ENCODE data around the gene E2F7.
A peak's percentile ranks its signal among the peaks of the same experiment; 100 is the strongest.
"Not testable (repeated sequence)": the region's sequence is repeated elsewhere in the genome, so short reads cannot be mapped to it uniquely, and the experiment has no call there.

The E2F7 gene

GRCh38 chr12:77076886-77077285, 11.5 kb upstream of the E2F7 start:
- Histone ChIP-seq H3K9me3 (ENCODE audit: low read depth, low read length) (no peaks in the 10 kb centered on the region), H3K9ac (ENCODE audit: insufficient read length) (no peak overlapping the region), H3K27ac (no peak overlapping the region), H3K36me3 (ENCODE audit: insufficient read depth, low read length) (no peaks in the 10 kb centered on the region), H3K4me3 (no peak overlapping the region)
- DNase-seq (ENCODE audit: low read depth, low spot score), result no peak
- TF ChIP-seq EZH2 (IDR thresholded peaks at IDR 0.05) (no peak), FOXP2 (optimal IDR thresholded peaks at IDR 0.05; ENCODE audit: control extremely low read depth, extremely low read length, insufficient read depth) (no peak), POLR2AphosphoS5 (IDR thresholded peaks at IDR 0.05; ENCODE audit: borderline replicate concordance, low read depth, low read length) (no peak)

- not testable (repeated sequence) for DNase-seq (ENCODE audit: low read depth, low spot score); H3K27ac ChIP-seq; H3K9ac ChIP-seq (ENCODE audit: insufficient read length)
These were observed 8.5 kb upstream of the E2F7 start for GRCh38 chr12:77073894-77074293.

GRCh38 chr12:77072833-77073495, 7.6 kb upstream of the E2F7 start:
- TF ChIP-seq EZH2 (IDR thresholded peaks at IDR 0.05) (no peak), FOXP2 (optimal IDR thresholded peaks at IDR 0.05; ENCODE audit: control extremely low read depth, extremely low read length, insufficient read depth) (no peak), POLR2AphosphoS5 (IDR thresholded peaks at IDR 0.05; ENCODE audit: borderline replicate concordance, low read depth, low read length) (no peak)
- DNase-seq (ENCODE audit: low read depth, low spot score), result no peak
- H3K27ac ChIP-seq, result no peak overlapping the region

More at GRCh38 chr12:77073894-77074293, 8.5 kb upstream of the E2F7 start:
- not testable (repeated sequence) for H3K4me3 ChIP-seq; H3K36me3 ChIP-seq (ENCODE audit: insufficient read depth, low read length); H3K9me3 ChIP-seq (ENCODE audit: low read depth, low read length)

GRCh38 chr12:77070800-77071449, 5.6 kb upstream of the E2F7 start:
- Histone ChIP-seq H3K36me3 (ENCODE audit: insufficient read depth, low read length) (no peaks in the 10 kb centered on the region), H3K9me3 (ENCODE audit: low read depth, low read length) (no peaks in the 10 kb centered on the region), H3K9ac (ENCODE audit: insufficient read length) (no peak overlapping the region), H3K4me3 (no peak overlapping the region), H3K27ac (no peak overlapping the region)
- no peak for TF ChIP-seq FOXP2 (optimal IDR thresholded peaks at IDR 0.05; ENCODE audit: control extremely low read depth, extremely low read length, insufficient read depth)
- TF ChIP-seq EZH2 (IDR thresholded peaks at IDR 0.05), result no peak
- no peak for TF ChIP-seq POLR2AphosphoS5 (IDR thresholded peaks at IDR 0.05; ENCODE audit: borderline replicate concordance, low read depth, low read length)
- DNase-seq (ENCODE audit: low read depth, low spot score), result no peak

More at GRCh38 chr12:77072833-77073495, 7.6 kb upstream of the E2F7 start:
- Histone ChIP-seq H3K9me3 (ENCODE audit: low read depth, low read length) (no peaks in the 10 kb centered on the region), H3K4me3 (no peak overlapping the region), H3K36me3 (ENCODE audit: insufficient read depth, low read length) (no peaks in the 10 kb centered on the region), H3K9ac (ENCODE audit: insufficient read length) (no peak overlapping the region)

GRCh38 chr12:77070382-77070781, 5.0 kb upstream of the E2F7 start:
- Histone ChIP-seq H3K9me3 (ENCODE audit: low read depth, low read length) (no peaks in the 10 kb centered on the region), H3K4me3 (no peak overlapping the region), H3K9ac (ENCODE audit: insufficient read length) (no peak overlapping the region), H3K36me3 (ENCODE audit: insufficient read depth, low read length) (no peaks in the 10 kb centered on the region), H3K27ac (no peak overlapping the region)
- TF ChIP-seq FOXP2 (optimal IDR thresholded peaks at IDR 0.05; ENCODE audit: control extremely low read depth, extremely low read length, insufficient read depth) (no peak), POLR2AphosphoS5 (IDR thresholded peaks at IDR 0.05; ENCODE audit: borderline replicate concordance, low read depth, low read length) (no peak), EZH2 (IDR thresholded peaks at IDR 0.05) (no peak)
- no peak for DNase-seq (ENCODE audit: low read depth, low spot score)

- Histone ChIP-seq H3K4me3 (peak overlapping the region; percentile 90), H3K9me3 (ENCODE audit: low read depth, low read length) (no peaks in the 10 kb centered on the region), H3K27ac (no peak overlapping the region), H3K36me3 (ENCODE audit: insufficient read depth, low read length) (peaks cover 32% of the 10 kb centered on the region), H3K9ac (ENCODE audit: insufficient read length) (peak overlapping the region; percentile 89)
- TF ChIP-seq POLR2AphosphoS5 (IDR thresholded peaks at IDR 0.05; ENCODE audit: borderline replicate concordance, low read depth, low read length) (no peak), FOXP2 (optimal IDR thresholded peaks at IDR 0.05; ENCODE audit: control extremely low read depth, extremely low read length, insufficient read depth) (no peak), EZH2 (IDR thresholded peaks at IDR 0.05) (no peak)
- no peak for DNase-seq (ENCODE audit: low read depth, low spot score)
These were observed 441 bp downstream of the E2F7 start for GRCh38 chr12:77064896-77065360.

GRCh38 chr12:77062846-77063461, 2.4 kb downstream of the E2F7 start:
- TF ChIP-seq EZH2 (IDR thresholded peaks at IDR 0.05), result no peak
- no peak for TF ChIP-seq FOXP2 (optimal IDR thresholded peaks at IDR 0.05; ENCODE audit: control extremely low read depth, extremely low read length, insufficient read depth)
- TF ChIP-seq POLR2AphosphoS5 (IDR thresholded peaks at IDR 0.05; ENCODE audit: borderline replicate concordance, low read depth, low read length), result no peak
- no peak overlapping the region for H3K27ac ChIP-seq
- no peak overlapping the region for H3K4me3 ChIP-seq
- H3K36me3 ChIP-seq (ENCODE audit: insufficient read depth, low read length), result peaks cover 48% of the 10 kb centered on the region
- H3K9me3 ChIP-seq (ENCODE audit: low read depth, low read length), result no peaks in the 10 kb centered on the region
- no peak overlapping the region for H3K9ac ChIP-seq (ENCODE audit: insufficient read length)
- DNase-seq (ENCODE audit: low read depth, low spot score), result no peak

- no peaks in the 10 kb centered on the region for H3K9me3 ChIP-seq (ENCODE audit: low read depth, low read length)
- no peak overlapping the region for H3K27ac ChIP-seq
- H3K4me3 ChIP-seq, result no peak overlapping the region
- H3K36me3 ChIP-seq (ENCODE audit: insufficient read depth, low read length), result peaks cover 53% of the 10 kb centered on the region
- H3K9ac ChIP-seq (ENCODE audit: insufficient read length), result no peak overlapping the region
- no peak for DNase-seq (ENCODE audit: low read depth, low spot score)
- no peak for TF ChIP-seq POLR2AphosphoS5 (IDR thresholded peaks at IDR 0.05; ENCODE audit: borderline replicate concordance, low read depth, low read length)
- TF ChIP-seq EZH2 (IDR thresholded peaks at IDR 0.05), result no peak
These were observed 3.0 kb downstream of the E2F7 start for GRCh38 chr12:77062396-77062795.
